Esophagus muscularis mucosa (tissue), 4 donors: Measurements from ENCODE around the gene NPEPL1.

Experiments used
- CTCF ChIP-seq, 3 experiments: fragments of 200-600 bp in 2 of 3; fragments of 450-650 bp in 1 of 3; sonication (generic) in 2 of 3; IDR thresholded peaks; one replicate each; pipeline ENCODE4 v1.5.1; 2017 to 2019; ENCODE audit warnings: antibody characterized with exemption in 3 of 3, mild to moderate bottlenecking in 2 of 3, moderate library complexity in 1 of 3
- EP300 ChIP-seq: sonication (generic); formaldehyde crosslinking; IDR thresholded peaks from one replicate; pipeline ENCODE4 v1.6.1; 2017; ENCODE audit warnings: antibody characterized with exemption
- POLR2A ChIP-seq: fragments of 450-650 bp; IDR thresholded peaks from one replicate; pipeline ENCODE4 v1.6.1; 2017; ENCODE audit warnings: antibody characterized with exemption, moderate library complexity, mild to moderate bottlenecking, low read depth

- TF ChIP-seq CTCF (IDR thresholded peaks at IDR 0.05) (no peak), POLR2A (no peak), EP300 (no peak)
Observed at GRCh38 chr20:58749098-58749769, 56.6 kb downstream of the NPEPL1 start.
